SK-N-SH (cell line): ENCODE measurements around the gene UNC13B.

Source experiments
- NFIC ChIP-seq: IDR thresholded peaks from 2 replicates; pipeline ENCODE4 v1.4.0; 2012; ENCODE audit warnings: borderline replicate concordance
- NRF1 ChIP-seq: IDR thresholded peaks from 2 replicates; pipeline ENCODE4 v1.6.1; 2012; ENCODE audit warnings: low read depth, mild to moderate bottlenecking, low read length
- POLR2AphosphoS5 ChIP-seq: IDR thresholded peaks from 2 replicates; pipeline ENCODE4 v1.6.1; 2012; ENCODE audit warnings: low read depth, low read length
- RCOR1 ChIP-seq: fragments of 150-350 bp; IDR thresholded peaks from 2 replicates; pipeline ENCODE4 v1.6.1; 2017; ENCODE audit warnings: antibody characterized with exemption, low read length
- TEAD4 ChIP-seq: IDR thresholded peaks from 2 replicates; pipeline ENCODE4 v1.4.0; 2012; ENCODE audit warnings: mild to moderate bottlenecking, borderline replicate concordance; ENCODE audit not compliant: insufficient read depth
- TF ChIP-seq, protein P1 (sequence below): fragments of 200-600 bp; sonication (generic); IDR thresholded peaks from 2 replicates; pipeline ENCODE4 v1.6.1; 2017; ENCODE audit warnings: antibody characterized with exemption, mild to moderate bottlenecking, moderate library complexity
- TF ChIP-seq, protein P2 (sequence below): fragments of 150-350 bp; IDR thresholded peaks from 2 replicates; pipeline ENCODE4 v1.6.1; 2017; ENCODE audit warnings: antibody characterized with exemption, low read length, low read depth, borderline replicate concordance

DNA sequence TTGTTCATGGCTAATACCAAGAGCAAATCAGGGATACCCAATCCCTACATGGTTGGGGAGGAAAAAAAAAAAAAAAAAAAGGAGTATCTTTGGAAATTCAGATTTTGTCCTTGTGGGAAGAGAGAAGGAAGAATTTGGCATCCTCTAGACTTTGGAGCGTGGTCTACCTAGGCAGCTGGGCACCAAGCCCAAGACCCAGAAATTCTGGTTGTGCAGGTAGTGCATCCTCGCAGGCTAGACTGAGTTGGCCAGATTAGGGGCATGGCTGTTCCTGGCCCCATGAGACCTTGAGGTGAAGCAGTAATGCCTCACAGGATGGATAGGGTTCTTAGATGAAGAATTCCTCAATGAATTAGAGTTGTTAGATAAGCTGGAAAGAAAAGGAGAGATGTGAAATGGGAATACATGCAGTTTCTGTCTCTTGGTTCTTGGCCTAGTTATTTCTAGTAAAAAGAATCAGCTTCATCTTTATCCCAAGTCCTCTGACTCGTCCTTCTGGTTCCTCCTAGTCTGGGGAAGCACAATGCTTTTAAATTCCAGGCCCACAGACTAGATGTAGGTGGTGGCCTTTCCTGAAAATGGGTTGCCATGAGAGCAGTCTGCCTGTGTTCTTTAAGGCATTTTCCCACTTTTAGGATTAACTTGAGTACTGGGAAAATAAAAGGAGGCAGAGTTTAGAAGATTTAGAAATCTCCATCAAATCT, 187.6 kb downstream of the UNC13B start:
- TF ChIP-seq, protein P1, sequence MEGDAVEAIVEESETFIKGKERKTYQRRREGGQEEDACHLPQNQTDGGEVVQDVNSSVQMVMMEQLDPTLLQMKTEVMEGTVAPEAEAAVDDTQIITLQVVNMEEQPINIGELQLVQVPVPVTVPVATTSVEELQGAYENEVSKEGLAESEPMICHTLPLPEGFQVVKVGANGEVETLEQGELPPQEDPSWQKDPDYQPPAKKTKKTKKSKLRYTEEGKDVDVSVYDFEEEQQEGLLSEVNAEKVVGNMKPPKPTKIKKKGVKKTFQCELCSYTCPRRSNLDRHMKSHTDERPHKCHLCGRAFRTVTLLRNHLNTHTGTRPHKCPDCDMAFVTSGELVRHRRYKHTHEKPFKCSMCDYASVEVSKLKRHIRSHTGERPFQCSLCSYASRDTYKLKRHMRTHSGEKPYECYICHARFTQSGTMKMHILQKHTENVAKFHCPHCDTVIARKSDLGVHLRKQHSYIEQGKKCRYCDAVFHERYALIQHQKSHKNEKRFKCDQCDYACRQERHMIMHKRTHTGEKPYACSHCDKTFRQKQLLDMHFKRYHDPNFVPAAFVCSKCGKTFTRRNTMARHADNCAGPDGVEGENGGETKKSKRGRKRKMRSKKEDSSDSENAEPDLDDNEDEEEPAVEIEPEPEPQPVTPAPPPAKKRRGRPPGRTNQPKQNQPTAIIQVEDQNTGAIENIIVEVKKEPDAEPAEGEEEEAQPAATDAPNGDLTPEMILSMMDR = no peak
- no peak for TF ChIP-seq POLR2AphosphoS5
- no peak for TF ChIP-seq NRF1
- TF ChIP-seq, protein P2, sequence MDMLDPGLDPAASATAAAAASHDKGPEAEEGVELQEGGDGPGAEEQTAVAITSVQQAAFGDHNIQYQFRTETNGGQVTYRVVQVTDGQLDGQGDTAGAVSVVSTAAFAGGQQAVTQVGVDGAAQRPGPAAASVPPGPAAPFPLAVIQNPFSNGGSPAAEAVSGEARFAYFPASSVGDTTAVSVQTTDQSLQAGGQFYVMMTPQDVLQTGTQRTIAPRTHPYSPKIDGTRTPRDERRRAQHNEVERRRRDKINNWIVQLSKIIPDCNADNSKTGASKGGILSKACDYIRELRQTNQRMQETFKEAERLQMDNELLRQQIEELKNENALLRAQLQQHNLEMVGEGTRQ = no peak
- no peak for TF ChIP-seq NFIC
- TF ChIP-seq TEAD4 = no peak
- no peak for TF ChIP-seq RCOR1
